HFF-Myc (cell line): Measurements from ENCODE around the gene TIAM1.

Source experiments
- DNase-seq: peaks from one replicate; pipeline ENCODE4 v3.0.0-alpha.2; 2011; ENCODE audit warnings: low read depth; ENCODE audit errors: extremely low read depth
- H3K4me3 ChIP-seq: replicated peaks from 2 replicates; pipeline ENCODE4 v1.5.1; 2011; ENCODE audit warnings: low read depth, mild to moderate bottlenecking, control low read depth, low read length
- TF ChIP-seq, protein P1 (sequence below): IDR thresholded peaks from 2 replicates; pipeline ENCODE4 v1.5.1; 2012; ENCODE audit warnings: mild to moderate bottlenecking, low read depth, low read length, control low read depth; ENCODE audit errors: missing control alignments

The TIAM1 gene

DNA sequence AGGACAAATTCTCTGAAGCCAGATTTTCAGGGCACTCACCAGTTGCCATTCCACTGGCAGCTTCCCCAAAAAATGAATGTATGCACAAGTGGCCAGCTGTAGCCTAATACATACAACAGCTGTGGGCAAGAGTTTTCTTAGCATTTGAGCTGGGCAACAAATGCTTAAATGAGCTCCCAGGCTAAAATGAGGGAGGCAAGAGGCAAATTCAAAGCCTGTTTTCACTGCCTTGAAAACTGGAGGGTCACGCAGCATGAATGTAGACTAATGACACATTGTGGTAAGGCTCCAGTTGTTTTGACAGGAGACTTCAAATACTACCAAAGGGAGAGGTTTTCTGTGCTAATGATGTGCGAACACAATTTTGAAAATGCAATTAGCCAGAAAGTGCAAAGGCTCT lies 88.2 kb downstream of the TIAM1 start:
- no peak for DNase-seq
- TF ChIP-seq, protein P1, sequence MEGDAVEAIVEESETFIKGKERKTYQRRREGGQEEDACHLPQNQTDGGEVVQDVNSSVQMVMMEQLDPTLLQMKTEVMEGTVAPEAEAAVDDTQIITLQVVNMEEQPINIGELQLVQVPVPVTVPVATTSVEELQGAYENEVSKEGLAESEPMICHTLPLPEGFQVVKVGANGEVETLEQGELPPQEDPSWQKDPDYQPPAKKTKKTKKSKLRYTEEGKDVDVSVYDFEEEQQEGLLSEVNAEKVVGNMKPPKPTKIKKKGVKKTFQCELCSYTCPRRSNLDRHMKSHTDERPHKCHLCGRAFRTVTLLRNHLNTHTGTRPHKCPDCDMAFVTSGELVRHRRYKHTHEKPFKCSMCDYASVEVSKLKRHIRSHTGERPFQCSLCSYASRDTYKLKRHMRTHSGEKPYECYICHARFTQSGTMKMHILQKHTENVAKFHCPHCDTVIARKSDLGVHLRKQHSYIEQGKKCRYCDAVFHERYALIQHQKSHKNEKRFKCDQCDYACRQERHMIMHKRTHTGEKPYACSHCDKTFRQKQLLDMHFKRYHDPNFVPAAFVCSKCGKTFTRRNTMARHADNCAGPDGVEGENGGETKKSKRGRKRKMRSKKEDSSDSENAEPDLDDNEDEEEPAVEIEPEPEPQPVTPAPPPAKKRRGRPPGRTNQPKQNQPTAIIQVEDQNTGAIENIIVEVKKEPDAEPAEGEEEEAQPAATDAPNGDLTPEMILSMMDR: no peak
- H3K4me3 ChIP-seq: no peak overlapping the region

DNA sequence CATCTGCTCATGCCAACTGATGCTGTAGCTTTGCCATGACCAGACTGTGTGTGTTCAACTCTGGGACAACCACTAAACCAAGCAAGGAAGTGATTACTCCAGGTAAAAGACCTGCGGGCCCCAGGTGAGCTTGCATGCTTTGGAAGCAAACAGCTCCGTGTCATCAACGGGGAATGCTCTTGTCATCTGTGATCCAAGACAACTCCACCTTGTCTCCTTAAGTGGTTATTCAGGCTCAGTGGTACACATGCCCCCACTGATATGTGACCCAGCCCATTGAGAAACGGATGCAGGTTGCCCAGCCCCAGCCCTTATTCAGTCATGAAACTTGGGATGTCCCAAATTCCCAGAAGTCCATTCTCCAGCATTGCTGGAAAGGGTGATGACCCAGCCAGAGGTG lies 89.0 kb downstream of the TIAM1 start:
- TF ChIP-seq, protein P1: no peak
- no peak overlapping the region for H3K4me3 ChIP-seq
- DNase-seq: no peak

DNA sequence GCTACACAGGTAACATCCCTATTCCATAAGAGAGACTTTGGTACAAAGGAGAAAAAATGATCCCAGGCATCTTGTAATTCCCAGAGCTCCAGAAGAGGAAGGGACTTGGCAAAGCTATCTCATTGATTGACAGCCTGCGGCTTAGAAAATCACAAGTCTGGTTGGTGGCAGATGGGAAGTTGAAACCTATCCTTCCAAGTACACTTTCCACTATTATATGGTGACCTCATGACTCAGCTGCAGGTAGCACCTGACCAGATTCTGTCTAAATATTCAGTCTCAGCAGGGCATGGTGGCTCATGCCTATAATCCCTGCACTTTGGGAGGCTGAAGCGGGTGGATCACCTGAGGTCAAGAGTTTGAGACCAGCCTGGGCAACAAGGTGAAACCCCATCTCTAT lies 89.9 kb downstream of the TIAM1 start:
- no peak overlapping the region for H3K4me3 ChIP-seq
- TF ChIP-seq, protein P1: no peak
- no peak for DNase-seq

DNA sequence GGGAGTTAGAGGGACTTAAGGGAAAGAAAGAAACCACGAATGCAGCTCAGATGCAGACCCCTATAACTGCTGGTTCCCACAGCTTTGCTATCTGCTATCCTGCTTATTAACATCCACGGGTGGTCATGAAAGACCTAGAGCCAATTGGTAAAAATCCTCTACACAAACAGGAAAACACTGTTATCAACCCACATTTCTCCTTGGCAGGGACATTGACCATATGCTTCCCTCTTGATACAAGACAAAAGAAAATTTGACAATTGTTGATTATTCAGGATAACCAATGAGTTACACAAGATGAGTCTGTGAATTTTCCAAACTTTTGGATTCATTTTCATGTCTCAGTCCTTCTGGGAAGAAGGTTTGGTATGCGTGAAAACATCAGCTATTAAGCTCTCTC lies 90.4 kb downstream of the TIAM1 start:
- H3K4me3 ChIP-seq: no peak overlapping the region
- no peak for DNase-seq
- TF ChIP-seq, protein P1: no peak

DNA sequence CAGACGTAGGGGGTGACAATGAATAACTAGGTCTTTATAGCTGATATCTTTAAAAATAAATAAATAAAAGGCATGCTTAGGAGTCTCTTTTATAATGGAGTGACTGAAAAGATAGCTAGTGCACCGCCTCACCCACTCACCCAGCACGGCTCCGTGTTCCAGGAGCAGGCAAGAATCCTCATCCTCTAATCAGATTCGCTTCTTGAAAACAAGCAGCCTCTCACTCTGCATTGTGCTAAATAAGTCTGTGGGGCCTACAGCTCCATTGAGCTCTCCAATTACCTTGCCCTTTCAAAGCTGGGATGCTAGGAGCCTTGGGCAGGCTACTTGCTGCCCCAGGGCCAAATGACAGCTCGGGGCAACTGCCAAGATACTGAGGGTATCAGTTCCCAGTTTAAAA lies 91.5 kb downstream of the TIAM1 start:
- TF ChIP-seq, protein P1: no peak

DNA sequence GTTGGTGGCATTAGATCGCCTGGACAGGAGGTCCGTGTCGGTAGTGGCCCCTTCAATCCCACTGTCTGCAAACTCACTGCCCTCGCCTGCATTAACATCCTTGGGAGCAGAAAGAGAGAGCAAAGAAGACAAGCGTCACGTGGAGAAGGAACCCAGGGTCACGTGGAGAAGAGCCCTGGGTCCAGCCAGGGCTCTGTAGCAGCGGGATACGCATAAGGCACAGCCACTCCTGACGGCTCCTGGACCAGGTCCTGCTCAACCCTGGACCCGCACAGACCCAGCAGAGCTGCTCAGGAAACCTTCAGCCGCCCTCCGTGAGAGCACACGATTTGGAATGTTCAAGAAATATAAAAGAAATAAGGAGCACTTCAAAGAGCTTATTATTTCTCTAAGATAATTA lies 92.0 kb downstream of the TIAM1 start:
- DNase-seq: no peak
- no peak overlapping the region for H3K4me3 ChIP-seq

More for the DNA sequence above, 91.5 kb downstream of the TIAM1 start:
- no peak overlapping the region for H3K4me3 ChIP-seq
- no peak for DNase-seq

DNA sequence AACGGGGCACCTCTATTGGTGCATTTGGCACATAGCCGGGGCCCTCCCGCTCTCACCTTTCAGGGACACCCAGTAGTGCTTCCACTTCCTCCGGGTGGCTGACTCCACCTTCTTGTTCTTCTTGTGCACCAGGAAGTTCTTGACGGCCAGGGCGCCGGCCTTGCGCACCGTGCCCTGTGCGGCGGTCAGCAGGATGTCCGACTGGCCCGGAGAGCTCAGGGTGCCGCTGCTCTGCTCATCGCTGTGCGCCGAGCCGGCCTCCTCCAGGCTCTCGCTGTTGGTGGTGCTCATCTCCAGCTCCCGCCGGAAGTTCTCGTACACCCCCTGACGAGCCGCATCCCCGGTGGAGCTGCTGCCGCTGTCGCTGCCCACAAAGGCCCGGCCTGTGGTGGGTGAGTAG lies 92.4 kb downstream of the TIAM1 start:
- DNase-seq: no peak
- TF ChIP-seq, protein P1: no peak

More for the DNA sequence above, 92.0 kb downstream of the TIAM1 start:
- TF ChIP-seq, protein P1: no peak

More for the DNA sequence above, 92.4 kb downstream of the TIAM1 start:
- no peak overlapping the region for H3K4me3 ChIP-seq
